HG03039 (cell line): ENCODE results near the gene ATG4B.
"Not testable (repeated sequence)": the region's sequence is repeated elsewhere in the genome, so short reads cannot be mapped to it uniquely, and the experiment has no call there.

Source experiments
- ATAC-seq: cut with Tn5 transposase; IDR thresholded peaks from one replicate; pipeline ENCODE4 v1.9.1; 2021; ENCODE audit warnings: mild to moderate bottlenecking, moderate library complexity; ENCODE audit not compliant: unreplicated experiment

The ATG4B gene

DNA sequence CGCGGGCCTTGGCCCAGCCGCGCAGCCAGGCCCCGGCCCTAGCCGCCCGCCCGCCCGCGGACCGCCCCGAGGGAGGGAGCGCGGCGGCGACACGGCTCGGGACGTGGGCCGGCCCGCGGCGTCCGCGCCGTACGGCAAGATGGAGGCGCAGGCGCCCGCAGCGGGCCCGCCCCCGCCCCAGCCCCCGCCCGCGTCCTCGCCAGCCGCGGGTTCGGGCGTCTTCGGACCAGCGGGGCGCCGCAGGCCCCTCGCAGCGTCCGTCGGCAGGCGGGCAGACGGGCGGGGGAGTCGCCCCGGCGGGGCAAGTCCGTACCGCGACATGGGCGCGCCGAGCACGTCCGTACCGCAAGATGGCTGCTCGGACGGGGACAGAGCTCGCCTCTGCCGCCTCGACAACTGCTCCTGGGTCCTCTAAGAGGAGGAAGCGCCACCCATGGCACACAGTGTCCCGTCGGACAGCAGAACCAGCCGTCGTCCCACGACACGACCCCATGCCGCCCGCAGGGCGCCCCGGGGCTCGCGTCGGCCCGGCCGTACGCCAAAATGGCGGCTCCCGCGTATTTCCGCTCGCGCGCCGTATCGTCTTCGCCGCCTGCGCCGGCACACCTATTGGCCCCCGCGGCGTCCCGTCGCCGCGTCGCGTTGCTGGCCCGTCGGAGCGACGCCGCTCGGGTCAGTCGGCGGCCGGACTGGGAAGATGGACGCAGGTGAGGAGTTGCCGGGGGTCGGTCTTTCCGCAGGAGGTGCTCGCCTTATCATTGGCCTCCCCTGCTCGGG lies at the start of gene ATG4B, which contains the start of gene THAP4:
Gene ATG4B (plus strand): TSS at position 676 of the 777 bp plus-strand sequence. CDS start 22 bp downstream, at position 698.
Gene THAP4 (minus strand): TSS at position 141 of the 777 bp plus-strand sequence. CDS start 141 bp downstream, outside the sequence.
- peak; percentile 51 for ATAC-seq

- not testable (repeated sequence) for ATAC-seq
Measured at GRCh38 chr2:241589863-241590262, 47.6 kb upstream of the ATG4B start.

DNA sequence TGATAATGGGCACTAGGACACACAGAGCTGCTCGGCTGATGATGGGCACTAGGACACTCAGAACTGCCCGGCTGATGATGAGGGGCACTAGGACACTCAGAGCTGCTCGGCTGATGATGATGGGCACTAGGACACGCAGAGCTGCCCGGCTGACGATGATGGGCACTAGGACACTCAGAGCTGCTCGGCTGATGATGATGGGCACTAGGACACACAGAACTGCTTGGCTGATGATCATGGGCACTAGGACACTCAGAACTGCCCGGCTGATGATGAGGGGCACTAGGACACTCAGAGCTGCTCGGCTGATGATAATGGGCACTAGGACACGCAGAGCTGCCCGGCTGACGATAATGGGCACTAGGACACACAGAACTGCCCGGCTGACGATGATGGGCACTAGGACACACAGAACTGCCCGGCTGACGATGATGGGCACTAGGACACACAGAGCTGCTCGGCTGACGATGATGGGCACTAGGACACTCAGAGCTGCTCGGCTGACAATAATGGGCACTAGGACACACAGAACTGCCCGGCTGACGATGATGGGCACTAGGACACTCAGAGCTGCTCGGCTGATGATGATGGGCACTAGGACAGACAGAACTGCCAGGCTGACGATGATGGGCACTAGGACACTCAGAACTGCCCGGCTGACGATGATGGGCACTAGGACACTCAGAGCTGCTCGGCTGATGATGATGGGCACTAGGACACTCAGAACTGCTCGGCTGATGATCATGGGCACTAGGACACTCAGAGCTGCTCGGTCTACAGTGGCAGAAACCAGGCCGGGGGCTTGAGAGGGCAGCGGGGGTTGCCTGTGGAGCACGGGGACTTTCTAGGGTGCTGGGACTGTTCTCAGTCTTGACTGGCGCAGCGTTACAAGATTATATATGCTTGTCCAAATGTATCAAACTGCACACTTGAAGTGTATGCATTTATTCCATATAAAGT lies 46.7 kb upstream of the ATG4B start:
- ATAC-seq: not testable (repeated sequence)

DNA sequence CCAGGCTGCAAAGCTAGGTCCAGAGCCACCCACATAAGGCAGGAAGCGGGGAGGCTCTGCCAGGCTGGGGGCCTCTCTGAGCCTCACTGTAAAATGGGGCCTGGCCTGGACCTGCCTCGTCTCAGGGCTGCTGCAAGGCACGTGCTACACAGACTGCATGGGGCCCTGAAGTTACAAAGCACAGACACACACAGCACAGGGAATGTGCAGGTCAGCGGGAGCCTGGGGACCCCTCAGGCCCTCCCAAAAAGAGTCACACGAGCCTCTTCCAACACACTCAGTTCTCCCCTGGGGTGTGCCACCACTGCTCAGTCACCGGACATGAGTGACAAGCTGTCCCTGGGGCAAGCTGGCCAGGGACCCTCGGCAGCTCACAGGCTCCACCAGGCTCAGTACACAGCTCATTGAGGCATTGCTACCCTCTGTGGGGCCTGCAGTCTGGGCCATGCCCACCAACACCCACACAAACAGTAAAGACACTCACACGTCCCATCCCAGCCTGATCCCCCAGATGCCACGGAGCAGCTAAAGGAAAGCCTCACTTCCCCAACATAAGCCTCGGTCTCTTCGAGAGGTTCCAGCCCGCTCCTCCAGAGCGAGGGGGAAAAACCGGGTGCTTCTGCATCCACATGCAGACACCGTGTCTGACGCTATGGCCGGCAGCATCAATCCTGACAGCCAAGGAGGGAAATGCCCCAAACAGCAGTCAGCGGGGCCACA lies 45.2 kb upstream of the ATG4B start:
- no peak for ATAC-seq

DNA sequence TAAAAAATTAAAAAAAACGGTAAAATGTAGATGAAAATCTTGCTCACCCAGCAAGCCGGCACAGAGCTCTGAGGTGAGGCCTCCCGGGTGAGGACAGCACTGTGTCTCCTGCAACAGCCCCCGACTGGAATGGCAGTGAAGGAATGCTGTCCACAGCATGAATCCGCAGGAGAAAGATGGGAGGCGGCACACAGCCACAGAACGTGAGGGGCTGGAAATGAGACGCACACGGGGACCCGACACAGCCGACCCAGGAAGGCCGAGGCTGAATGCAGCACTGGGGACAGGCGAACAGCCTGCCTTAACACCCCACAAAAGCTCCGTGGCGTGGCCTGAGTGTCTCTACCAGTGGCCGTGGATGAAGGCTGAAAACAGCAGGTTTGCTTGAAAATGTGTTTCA lies 44.2 kb upstream of the ATG4B start:
- no peak for ATAC-seq

DNA sequence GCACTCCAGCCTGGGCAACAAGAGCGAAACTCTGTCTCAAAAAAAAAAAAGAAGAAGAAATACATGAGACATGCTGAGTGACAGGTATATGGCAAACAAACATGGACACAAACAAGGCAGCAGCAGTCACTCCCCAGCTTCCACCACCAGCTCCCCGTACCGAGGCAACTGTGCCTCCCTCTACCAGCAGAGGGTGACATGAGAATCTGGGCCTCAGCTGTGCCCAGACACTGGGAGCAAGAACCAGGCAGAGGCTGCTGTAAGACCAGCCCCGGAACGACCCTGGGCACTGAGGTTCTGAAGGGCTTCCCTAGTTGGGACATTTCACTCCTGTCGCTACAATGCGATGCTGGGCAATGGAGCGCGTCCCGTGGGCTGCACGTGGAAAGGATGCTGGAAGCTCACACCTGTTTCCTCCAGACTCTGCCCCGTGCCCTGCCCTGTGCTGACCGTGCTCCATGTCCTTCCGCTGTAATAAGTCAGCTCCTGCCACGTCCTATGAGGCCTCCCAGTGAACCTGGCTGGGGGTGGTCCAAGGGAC lies 41.8 kb upstream of the ATG4B start:
- no peak for ATAC-seq

- no peak for ATAC-seq
Measured at GRCh38 chr2:241597561-241597960, 39.9 kb upstream of the ATG4B start.

- no peak for ATAC-seq
Measured at GRCh38 chr2:241598061-241598460, 39.4 kb upstream of the ATG4B start.

DNA sequence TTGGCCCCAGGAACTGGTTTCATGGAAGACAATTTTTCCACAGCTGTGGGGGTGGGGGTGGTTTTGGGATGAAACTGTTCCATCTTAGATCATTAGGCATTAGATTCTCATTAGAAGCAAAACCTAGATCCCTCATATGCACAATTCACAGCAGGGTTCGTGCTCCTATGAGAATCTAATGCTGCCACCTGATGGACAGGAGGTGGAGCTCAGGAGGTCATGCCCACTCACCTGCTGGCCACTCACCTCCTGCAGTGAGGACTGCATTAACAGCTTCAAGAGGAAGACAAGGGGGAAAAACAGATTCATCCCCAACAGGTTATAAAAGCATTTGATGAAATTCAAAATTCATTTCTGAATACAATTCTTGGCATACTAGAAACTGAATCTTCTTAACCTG lies 39.0 kb upstream of the ATG4B start:
- no peak for ATAC-seq

GRCh38 chr2:241599615-241600014 lies 37.9 kb upstream of the ATG4B start:
- no peak for ATAC-seq

DNA sequence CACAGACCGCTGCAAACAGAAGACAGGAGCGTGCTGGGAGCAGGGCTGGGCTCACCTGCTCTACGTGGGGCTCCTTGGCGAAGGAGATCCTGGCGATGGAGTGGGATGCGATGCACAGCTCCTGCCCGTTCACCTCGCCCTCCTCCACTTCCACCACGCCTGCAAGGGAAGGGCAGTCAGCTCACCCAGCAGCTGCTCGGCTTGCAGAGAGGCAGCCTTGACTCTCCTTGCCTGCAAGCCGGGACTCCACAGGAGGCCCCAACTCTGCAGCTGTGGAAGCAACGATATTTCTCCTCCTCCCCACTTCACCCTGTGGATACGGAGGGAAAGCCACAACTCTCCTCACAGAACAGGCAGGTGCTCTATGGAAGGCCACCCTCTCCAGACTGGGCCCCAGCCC lies 35.7 kb upstream of the ATG4B start:
- no peak for ATAC-seq

DNA sequence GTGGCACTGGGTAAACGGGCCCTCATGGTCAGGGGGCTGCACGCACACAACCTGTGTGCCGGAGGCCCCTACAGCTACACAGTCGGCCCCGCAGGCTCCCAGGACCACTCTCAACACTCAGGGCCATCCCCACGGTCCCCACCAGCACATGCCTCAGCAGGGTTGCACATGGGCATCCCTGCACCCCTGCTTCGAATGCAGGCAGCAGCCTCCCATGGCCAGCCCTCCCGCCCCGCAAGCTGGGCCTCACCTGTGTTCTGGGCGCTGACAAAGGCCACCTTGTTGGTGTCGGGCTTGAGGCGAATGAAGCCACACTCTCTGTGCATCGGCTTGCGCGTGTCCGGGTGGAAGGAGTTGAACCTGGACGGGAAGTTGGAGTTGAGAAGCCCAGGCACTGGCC lies 34.8 kb upstream of the ATG4B start:
- ATAC-seq: no peak

GRCh38 chr2:241603686-241604085 lies 33.8 kb upstream of the ATG4B start:
- no peak for ATAC-seq

GRCh38 chr2:241606186-241606585 lies 31.3 kb upstream of the ATG4B start:
- no peak for ATAC-seq

GRCh38 chr2:241607162-241607885 lies 30.2 kb upstream of the ATG4B start:
- ATAC-seq: no peak

DNA sequence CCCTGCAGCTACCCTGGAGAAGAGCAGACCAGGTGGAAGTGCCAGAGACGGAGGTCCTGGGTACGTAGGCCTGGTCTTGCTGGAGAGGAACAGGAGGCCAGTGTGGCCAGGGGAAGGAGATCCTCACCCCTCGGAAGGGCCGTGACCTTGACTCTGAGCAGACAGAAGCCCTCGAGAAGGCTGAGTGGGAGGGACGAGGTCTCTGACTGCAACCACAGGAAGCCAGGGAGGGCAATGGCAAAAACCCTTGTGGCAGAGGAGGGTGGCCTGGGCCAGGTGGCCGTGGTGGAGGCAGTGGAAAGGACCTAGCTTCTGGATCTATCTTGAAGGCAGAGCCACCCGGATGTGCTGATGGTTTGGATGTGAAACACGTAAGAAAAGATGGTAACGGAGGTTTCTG lies 28.6 kb upstream of the ATG4B start:
- ATAC-seq: no peak

DNA sequence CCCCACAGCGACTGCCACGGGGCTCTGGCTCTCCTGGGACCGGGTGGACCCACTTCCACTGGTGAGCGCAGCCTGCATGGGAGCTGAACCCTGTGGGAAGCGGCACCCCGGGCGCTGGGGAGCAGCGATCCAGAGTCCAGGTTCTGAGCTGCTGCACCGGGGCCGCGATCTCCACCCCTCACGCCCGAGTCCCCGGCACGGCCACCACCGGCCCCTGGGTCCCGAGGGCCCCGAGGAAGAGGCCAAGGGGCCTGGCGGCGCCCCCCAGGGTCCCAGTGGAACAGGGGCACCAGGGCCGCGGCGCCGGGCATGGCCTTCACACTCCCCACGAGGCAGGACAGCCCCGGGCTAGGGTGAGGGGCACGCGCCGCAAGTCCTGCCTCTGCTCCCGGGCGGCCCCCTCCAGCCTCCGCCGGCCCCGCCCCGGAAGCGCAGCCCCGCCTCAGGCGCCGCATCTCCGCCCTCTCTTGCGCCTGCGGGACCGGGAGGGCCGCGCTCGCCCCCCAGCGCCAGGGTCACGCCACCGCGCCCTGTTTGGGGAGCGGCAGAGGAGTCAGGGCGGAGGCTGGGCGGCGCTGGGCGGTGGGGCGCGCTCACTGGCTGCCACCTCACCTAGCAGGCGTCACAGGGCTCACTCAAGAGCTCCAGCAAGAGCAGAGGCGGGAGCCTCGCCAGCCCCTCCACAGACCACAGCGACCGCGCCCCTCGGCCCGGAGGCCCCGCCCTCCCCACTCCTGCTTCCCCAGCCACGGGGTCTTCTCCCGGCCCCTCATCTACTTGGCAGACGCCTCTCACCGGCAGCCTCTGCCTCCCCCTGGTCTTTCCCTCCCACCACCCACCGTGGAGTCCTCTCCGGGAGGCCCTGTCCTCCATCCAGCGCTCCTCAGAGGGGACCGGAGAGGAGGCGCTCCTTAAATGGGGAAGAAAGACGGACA lies 27.4 kb upstream of the ATG4B start:
- ATAC-seq: peak; percentile 89

DNA sequence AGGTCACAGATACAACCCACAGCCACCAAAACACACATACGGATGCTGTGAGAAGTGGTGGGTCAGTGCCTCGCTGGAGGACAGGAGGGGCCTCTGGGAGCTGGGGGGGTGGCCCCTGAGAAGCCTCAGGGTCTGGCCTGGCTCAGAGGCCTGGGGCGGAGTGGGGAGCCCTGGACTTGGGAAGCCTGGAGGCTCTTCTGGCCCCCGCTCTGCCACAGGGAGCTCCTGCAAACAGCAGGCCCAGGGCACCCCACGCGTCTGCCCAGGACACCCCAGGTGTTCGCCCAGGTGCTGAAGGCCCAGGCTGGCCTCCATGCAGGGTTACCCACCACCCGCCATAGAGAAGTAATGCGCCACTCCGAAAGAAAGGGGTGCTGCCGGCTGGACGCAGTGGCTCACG lies 26.4 kb upstream of the ATG4B start:
- ATAC-seq: no peak
